ENCODE measurements around the gene B3GNT9. TPM values are rescaled to one million over a fixed set of nuclear protein-coding genes. Genes with fewer than 3 reads are reported as not detected.

B3GNT9 gene
- total RNA-seq, 4 donors from 2014 or later, result 17.4 to 26.1 (median 19.2) TPM

DNA sequence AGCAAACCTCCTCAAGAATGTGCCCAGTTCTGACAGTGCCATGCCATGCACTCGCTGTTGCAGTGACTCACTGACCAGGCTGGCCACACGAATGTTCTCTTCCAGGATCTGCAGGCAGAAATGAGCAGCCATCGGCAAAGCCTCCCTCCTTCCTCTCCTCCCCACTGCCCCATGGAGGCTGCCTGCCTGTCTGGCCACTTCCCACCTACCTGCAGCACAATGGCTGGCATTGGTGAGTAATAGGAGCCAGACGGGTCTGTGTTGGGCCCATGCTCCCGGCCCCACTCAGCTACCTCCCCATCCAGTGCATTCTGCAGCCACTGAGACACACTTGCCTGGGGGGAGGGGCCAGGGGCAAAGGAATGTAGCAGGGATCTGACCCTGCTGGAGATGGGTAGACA is 35.8 kb upstream of the B3GNT9 start:
- no peaks in the 10 kb centered on the region for H3K36me3 ChIP-seq
- H3K9me3 ChIP-seq, result no peaks in the 10 kb centered on the region
- TF ChIP-seq POLR2A (IDR thresholded peaks at IDR 0.05; ENCODE audit: low read depth), result no peak
- no peak for TF ChIP-seq POLR2AphosphoS5 (IDR thresholded peaks at IDR 0.05)
- TF ChIP-seq, protein P1, sequence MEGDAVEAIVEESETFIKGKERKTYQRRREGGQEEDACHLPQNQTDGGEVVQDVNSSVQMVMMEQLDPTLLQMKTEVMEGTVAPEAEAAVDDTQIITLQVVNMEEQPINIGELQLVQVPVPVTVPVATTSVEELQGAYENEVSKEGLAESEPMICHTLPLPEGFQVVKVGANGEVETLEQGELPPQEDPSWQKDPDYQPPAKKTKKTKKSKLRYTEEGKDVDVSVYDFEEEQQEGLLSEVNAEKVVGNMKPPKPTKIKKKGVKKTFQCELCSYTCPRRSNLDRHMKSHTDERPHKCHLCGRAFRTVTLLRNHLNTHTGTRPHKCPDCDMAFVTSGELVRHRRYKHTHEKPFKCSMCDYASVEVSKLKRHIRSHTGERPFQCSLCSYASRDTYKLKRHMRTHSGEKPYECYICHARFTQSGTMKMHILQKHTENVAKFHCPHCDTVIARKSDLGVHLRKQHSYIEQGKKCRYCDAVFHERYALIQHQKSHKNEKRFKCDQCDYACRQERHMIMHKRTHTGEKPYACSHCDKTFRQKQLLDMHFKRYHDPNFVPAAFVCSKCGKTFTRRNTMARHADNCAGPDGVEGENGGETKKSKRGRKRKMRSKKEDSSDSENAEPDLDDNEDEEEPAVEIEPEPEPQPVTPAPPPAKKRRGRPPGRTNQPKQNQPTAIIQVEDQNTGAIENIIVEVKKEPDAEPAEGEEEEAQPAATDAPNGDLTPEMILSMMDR (IDR thresholded peaks at IDR 0.05), result no peak
- TF ChIP-seq EP300 (IDR thresholded peaks at IDR 0.05), result no peak
- peaks cover 36 to 47% (median 46%) of the 10 kb centered on the region in 4 donors for H3K4me1 ChIP-seq
- intact Hi-C loops (cut with DNase I), result no loop called here
- H3K4me3 ChIP-seq, result no peak overlapping the region
- 50% methylated on average over 2 of the region's 5 CpGs for WGBS
- no peak overlapping the region for H3K27ac ChIP-seq (replicated peaks in 1 of 4)
- DNase-seq (ENCODE audit: extremely low spot score), result no peak
- no peaks in the 10 kb centered on the region for H3K27me3 ChIP-seq

DNA sequence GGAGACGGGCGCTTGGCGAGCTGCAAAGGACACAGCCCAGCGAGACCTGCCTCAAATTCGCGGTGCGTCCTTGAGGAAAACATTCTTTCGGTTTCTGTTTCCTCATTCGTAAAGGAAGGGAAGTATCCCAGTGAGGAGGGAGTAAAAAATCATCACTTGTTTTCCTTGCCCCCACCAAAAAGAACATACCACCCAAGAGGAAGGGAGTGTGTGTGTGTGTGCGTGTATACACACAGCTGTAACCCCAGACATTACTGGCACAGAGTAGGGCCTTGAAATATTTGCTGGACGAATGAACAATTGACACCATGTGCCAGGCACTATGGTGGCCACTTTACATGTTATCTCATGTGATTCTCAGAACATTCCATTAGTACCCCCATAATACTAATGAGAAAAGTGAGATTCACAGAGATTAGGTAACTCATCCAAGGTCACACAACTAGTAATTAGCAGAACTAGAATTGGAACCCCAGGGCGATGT is 34.9 kb upstream of the B3GNT9 start:
- H3K4me3 ChIP-seq, result peak overlapping the region; percentile 10 to 92 (median 48)
- peaks cover 27 to 49% (median 47%) of the 10 kb centered on the region in 4 donors for H3K4me1 ChIP-seq
- H3K36me3 ChIP-seq, result no peaks in the 10 kb centered on the region
- peak overlapping the region in 1 of 4 donors; percentile 16 for H3K27ac ChIP-seq (replicated peaks in 1 of 4)
- H3K9me3 ChIP-seq, result no peaks in the 10 kb centered on the region
- DNase-seq (ENCODE audit: extremely low spot score), result no peak
- no peaks in the 10 kb centered on the region for H3K27me3 ChIP-seq
- no peak for TF ChIP-seq POLR2AphosphoS5 (IDR thresholded peaks at IDR 0.05)
- no peak for TF ChIP-seq EP300 (IDR thresholded peaks at IDR 0.05)
- TF ChIP-seq POLR2A (IDR thresholded peaks at IDR 0.05; ENCODE audit: low read depth), result no peak
- TF ChIP-seq, protein P1 (IDR thresholded peaks at IDR 0.05), result no peak
- intact Hi-C loops (cut with DNase I), result loop anchor here (2.0 kb wide), 2 partner anchors 27 to 207 kb away; partner anchors contain the start of genes FBXL8 and TRADD
- 9% methylated on average over 12 of the region's 12 CpGs for WGBS

GRCh38 chr16:67184995-67185650 is 34.3 kb upstream of the B3GNT9 start:
- Histone ChIP-seq H3K36me3 (no peaks in the 10 kb centered on the region), H3K4me1 (peaks cover 25 to 52% (median 50%) of the 10 kb centered on the region in 4 donors), H3K27me3 (no peaks in the 10 kb centered on the region), H3K27ac (replicated peaks in 1 of 4) (peak overlapping the region; percentile 94 to 95 (median 94)), H3K4me3 (peak overlapping the region; percentile 70 to 92 (median 72)), H3K9me3 (no peaks in the 10 kb centered on the region)
- peak; percentile 95 for DNase-seq (ENCODE audit: extremely low spot score)
- intact Hi-C loops (cut with DNase I), result loop anchor here (2.0 kb wide), 2 partner anchors 26 to 206 kb away; partner anchors contain the start of genes FBXL8 and TRADD
- 13% methylated on average over 15 of the region's 43 CpGs for WGBS
- TF ChIP-seq, protein P1 (IDR thresholded peaks at IDR 0.05), result peak; percentile 80 to 87 (median 85)
- TF ChIP-seq POLR2AphosphoS5 (IDR thresholded peaks at IDR 0.05) (peak; percentile 60 to 84), EP300 (IDR thresholded peaks at IDR 0.05) (no peak), POLR2A (IDR thresholded peaks at IDR 0.05; ENCODE audit: low read depth) (no peak)

- no peak for TF ChIP-seq POLR2AphosphoS5 (IDR thresholded peaks at IDR 0.05)
- TF ChIP-seq, protein P1 (IDR thresholded peaks at IDR 0.05), result peak in 1 of 3 experiments; percentile 9
- Histone ChIP-seq H3K36me3 (no peaks in the 10 kb centered on the region), H3K27me3 (no peaks in the 10 kb centered on the region), H3K27ac (replicated peaks in 1 of 4) (peak overlapping the region; percentile 94 to 95 (median 94)), H3K4me1 (peaks cover 25 to 57% (median 51%) of the 10 kb centered on the region in 4 donors), H3K4me3 (peak overlapping the region; percentile 70 to 92 (median 72)), H3K9me3 (no peaks in the 10 kb centered on the region)
- WGBS, result no CpG with 5 or more reads among the region's 59 CpGs
- no peak for DNase-seq (ENCODE audit: extremely low spot score)
- intact Hi-C loops (cut with DNase I), result loop anchor here (2.0 kb wide), 2 partner anchors 26 to 206 kb away; partner anchors contain the start of genes FBXL8 and TRADD
Measured at GRCh38 chr16:67184453-67184994, 33.7 kb upstream of the B3GNT9 start.
